Trophoblast cell (in vitro differentiated cells and primary cell): ENCODE results near the gene RNF144B.
"Not testable (repeated sequence)": the region's sequence is repeated elsewhere in the genome, so short reads cannot be mapped to it uniquely, and the experiment has no call there.

Source experiments
- DNase-seq, 2 donors: peaks; one replicate each; pipeline ENCODE4 v3.0.0-alpha.2; 2016
- H2AFZ ChIP-seq: 2 replicates; pipeline ENCODE4 v1.6.1; 2013; ENCODE audit warnings: low read length, moderate library complexity, mild to moderate bottlenecking; ENCODE audit not compliant: insufficient read depth, poor library complexity
- H2AK5ac ChIP-seq: 2 replicates; pipeline ENCODE4 v1.6.1; 2013; ENCODE audit warnings: mild to moderate bottlenecking, low read length
- H2BK120ac ChIP-seq: 2 replicates; pipeline ENCODE4 v1.6.1; 2013; ENCODE audit warnings: low read length, mild to moderate bottlenecking, moderate library complexity; ENCODE audit not compliant: insufficient read depth, poor library complexity
- H2BK12ac ChIP-seq: 2 replicates; pipeline ENCODE4 v1.6.1; 2013; ENCODE audit warnings: mild to moderate bottlenecking, low read length, moderate library complexity
- H2BK5ac ChIP-seq: 2 replicates; pipeline ENCODE4 v1.6.1; 2013; ENCODE audit warnings: low read length, low read depth, moderate library complexity, mild to moderate bottlenecking; ENCODE audit not compliant: poor library complexity
- H3K14ac ChIP-seq: 2 replicates; pipeline ENCODE4 v1.6.1; 2013; ENCODE audit warnings: mild to moderate bottlenecking, low read length
- H3K18ac ChIP-seq: 2 replicates; pipeline ENCODE4 v1.6.1; 2013; ENCODE audit warnings: mild to moderate bottlenecking, low read length
- H3K23ac ChIP-seq: 2 replicates; pipeline ENCODE4 v1.6.1; 2013; ENCODE audit warnings: low read length
- H3K27ac ChIP-seq: 2 replicates; pipeline ENCODE4 v1.5.1; 2013; ENCODE audit warnings: low read depth, mild to moderate bottlenecking, inconsistent platforms, low read length, moderate library complexity
- H3K27me3 ChIP-seq: 2 replicates; pipeline ENCODE4 v1.6.1; 2013; ENCODE audit warnings: inconsistent platforms, mild to moderate bottlenecking, low read length, moderate library complexity; ENCODE audit not compliant: insufficient read depth
- H3K36me3 ChIP-seq, 2 experiments: 1 replicate in 1 of 2; 2 replicates in 1 of 2; pipeline ENCODE4 v1.6.1; 2013; ENCODE audit warnings: low read length in 2 of 2, mild to moderate bottlenecking in 2 of 2, moderate library complexity in 1 of 2; ENCODE audit not compliant: insufficient read depth in 2 of 2, control insufficient read depth in 1 of 2
- H3K4ac ChIP-seq: 2 replicates; pipeline ENCODE4 v1.6.1; 2013; ENCODE audit warnings: low read depth, mild to moderate bottlenecking, low read length, moderate library complexity
- H3K4me1 ChIP-seq, 2 experiments: 1 replicate in 1 of 2; 2 replicates in 1 of 2; pipeline ENCODE4 v1.6.1; 2013; ENCODE audit warnings: low read length in 2 of 2, mild to moderate bottlenecking in 2 of 2, moderate library complexity in 1 of 2; ENCODE audit not compliant: insufficient read depth in 2 of 2, control insufficient read depth in 1 of 2
- H3K4me2 ChIP-seq: 2 replicates; pipeline ENCODE4 v1.6.1; 2013; ENCODE audit warnings: inconsistent platforms, mild to moderate bottlenecking, low read length, moderate library complexity
- H3K4me3 ChIP-seq: 2 replicates; pipeline ENCODE4 v1.5.1; 2013; ENCODE audit warnings: mild to moderate bottlenecking, low read depth, low read length, inconsistent platforms
- H3K79me1 ChIP-seq: one replicate; pipeline ENCODE4 v1.6.1; 2013; ENCODE audit warnings: low read length
- H3K79me2 ChIP-seq: 2 replicates; pipeline ENCODE4 v1.6.1; 2013; ENCODE audit warnings: low read length, mild to moderate bottlenecking; ENCODE audit not compliant: control insufficient read depth, insufficient read depth, poor library complexity
- H3K9ac ChIP-seq: 2 replicates; pipeline ENCODE4 v1.6.1; 2013; ENCODE audit warnings: mild to moderate bottlenecking, low read length
- H3K9me3 ChIP-seq: 2 replicates; pipeline ENCODE4 v1.6.1; 2013; ENCODE audit warnings: low read depth, mild to moderate bottlenecking, control low read depth, inconsistent platforms, low read length; ENCODE audit not compliant: insufficient read depth
- H4K12ac ChIP-seq: 2 replicates; pipeline ENCODE4 v1.6.1; 2013; ENCODE audit warnings: low read depth, mild to moderate bottlenecking, low read length, moderate library complexity
- H4K8ac ChIP-seq: 2 replicates; pipeline ENCODE4 v1.6.1; 2013; ENCODE audit warnings: low read depth, mild to moderate bottlenecking, low read length, moderate library complexity
- H4K91ac ChIP-seq: one replicate; pipeline ENCODE4 v1.6.1; 2013; ENCODE audit warnings: low read depth, mild to moderate bottlenecking, low read length, moderate library complexity
- WGBS: extraction: QIAGEN DNeasy Blood & Tissue Kit; methylation state at CpG from one replicate; pipeline ENCODE4 v1.1.7; 2013; ENCODE audit warnings: missing lambda C conversion rate; ENCODE audit not compliant: insufficient read length, insufficient coverage; ENCODE audit errors: extremely low coverage; 5-methylcytosine and 5-hydroxymethylcytosine counted together

The RNF144B gene

DNA sequence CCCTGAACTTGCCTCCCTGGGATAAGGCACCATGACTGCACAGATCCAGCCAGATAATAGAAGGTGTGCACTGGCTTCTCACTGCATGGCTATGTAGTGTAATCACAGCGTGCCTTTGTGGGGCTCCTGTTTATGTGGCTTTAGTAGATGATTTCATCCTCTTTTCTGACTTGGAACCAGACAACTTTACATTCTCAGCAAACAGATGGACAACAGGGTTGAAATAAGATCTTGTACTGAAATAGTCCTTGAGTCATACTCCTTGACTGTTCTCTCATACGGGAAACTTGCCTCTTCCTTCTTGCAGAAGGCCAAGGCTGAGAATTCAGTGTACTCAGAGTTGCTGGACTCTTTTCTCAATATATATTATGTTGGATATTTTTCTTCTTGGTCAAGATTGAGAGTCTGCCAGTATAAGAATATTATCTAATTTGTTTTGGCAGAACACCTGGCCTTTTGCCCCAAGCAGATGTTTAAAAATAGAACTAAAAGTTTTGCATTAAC is 25.0 kb upstream of the RNF144B start:
- H3K9ac ChIP-seq = no peak overlapping the region
- no peak overlapping the region for H2BK12ac ChIP-seq
- H4K8ac ChIP-seq = no peak overlapping the region
- no peak overlapping the region for H3K18ac ChIP-seq
- H3K79me2 ChIP-seq = no peaks in the 10 kb centered on the region
- H3K36me3 ChIP-seq = no peaks in the 10 kb centered on the region
- peak in 1 of 2 donors; percentile 67 for DNase-seq
- H2AFZ ChIP-seq = no peak overlapping the region
- H3K14ac ChIP-seq = no peak overlapping the region
- H3K27ac ChIP-seq = no peak overlapping the region
- peaks cover 2 to 3% of the 10 kb centered on the region in 2 experiments for H3K4me1 ChIP-seq
- H2BK5ac ChIP-seq = no peak overlapping the region
- no CpG with 5 or more reads among the region's 2 CpGs for WGBS
- no peak overlapping the region for H4K12ac ChIP-seq
- H3K79me1 ChIP-seq = no peaks in the 10 kb centered on the region
- H3K4me3 ChIP-seq = no peak overlapping the region
- H3K4me2 ChIP-seq = no peak overlapping the region
- no peak overlapping the region for H2AK5ac ChIP-seq
- H4K91ac ChIP-seq = no peak overlapping the region
- no peak overlapping the region for H3K23ac ChIP-seq
- peaks cover 11% of the 10 kb centered on the region for H3K9me3 ChIP-seq
- H3K27me3 ChIP-seq = no peaks in the 10 kb centered on the region
- no peak overlapping the region for H3K4ac ChIP-seq
- no peak overlapping the region for H2BK120ac ChIP-seq

- Histone ChIP-seq H2BK5ac (no peak overlapping the region), H3K36me3 (no peaks in the 10 kb centered on the region), H4K8ac (no peak overlapping the region), H2AK5ac (no peak overlapping the region), H3K27me3 (no peaks in the 10 kb centered on the region), H3K14ac (no peak overlapping the region), H3K79me2 (no peaks in the 10 kb centered on the region), H3K18ac (no peak overlapping the region), H3K4me3 (no peak overlapping the region), H2BK12ac (no peak overlapping the region), H4K12ac (no peak overlapping the region), H2AFZ (no peak overlapping the region), H3K9ac (no peak overlapping the region), H3K27ac (no peak overlapping the region), H2BK120ac (no peak overlapping the region), H3K79me1 (no peaks in the 10 kb centered on the region), H3K4me1 (peaks cover 2 to 3% of the 10 kb centered on the region in 2 experiments), H3K9me3 (peaks cover 11% of the 10 kb centered on the region), H3K4ac (no peak overlapping the region), H4K91ac (no peak overlapping the region), H3K23ac (no peak overlapping the region), H3K4me2 (no peak overlapping the region)
- WGBS = no CpG with 5 or more reads among the region's 5 CpGs
- peak in 1 of 2 donors; percentile 58 for DNase-seq
Measured at GRCh38 chr6:18363746-18364145, 23.4 kb upstream of the RNF144B start.

GRCh38 chr6:18364561-18364960 is 22.6 kb upstream of the RNF144B start:
- not testable (repeated sequence) for H3K36me3 ChIP-seq, H2AK5ac ChIP-seq, H4K91ac ChIP-seq, H2AFZ ChIP-seq, H3K9ac ChIP-seq, H3K4me2 ChIP-seq, H3K79me2 ChIP-seq, H3K23ac ChIP-seq, H4K12ac ChIP-seq, H3K4me1 ChIP-seq, H3K79me1 ChIP-seq, H3K14ac ChIP-seq, H3K18ac ChIP-seq, H3K4ac ChIP-seq, H3K4me3 ChIP-seq, H3K27ac ChIP-seq, H3K27me3 ChIP-seq, DNase-seq, H4K8ac ChIP-seq, H2BK12ac ChIP-seq, H2BK5ac ChIP-seq, H2BK120ac ChIP-seq
- no CpG with 5 or more reads among the region's 2 CpGs for WGBS
- H3K9me3 ChIP-seq = peaks cover 11% of the 10 kb centered on the region

- Histone ChIP-seq H3K18ac (no peak overlapping the region), H2BK5ac (no peak overlapping the region), H3K14ac (no peak overlapping the region), H4K8ac (no peak overlapping the region), H2AFZ (no peak overlapping the region), H3K27ac (no peak overlapping the region), H3K9me3 (peaks cover 11% of the 10 kb centered on the region), H3K27me3 (no peaks in the 10 kb centered on the region), H3K9ac (no peak overlapping the region), H3K4me3 (no peak overlapping the region), H4K12ac (no peak overlapping the region), H3K36me3 (no peaks in the 10 kb centered on the region), H3K79me2 (no peaks in the 10 kb centered on the region), H3K4me1 (peaks cover 2 to 3% of the 10 kb centered on the region in 2 experiments), H4K91ac (no peak overlapping the region), H2AK5ac (no peak overlapping the region), H3K4ac (no peak overlapping the region), H3K23ac (no peak overlapping the region), H3K4me2 (no peak overlapping the region), H2BK12ac (no peak overlapping the region), H3K79me1 (no peaks in the 10 kb centered on the region), H2BK120ac (no peak overlapping the region)
- DNase-seq = no peak
- no CpG with 5 or more reads among the region's 11 CpGs for WGBS
Measured at GRCh38 chr6:18367371-18367770, 19.8 kb upstream of the RNF144B start.
